OCI-LY1 (cell line): ENCODE results near the gene SH2B3.

ENCODE experiments used
- CTCF ChIP-seq: fragments of 200-600 bp; sonication (generic), shearing (Covaris generic); IDR thresholded peaks from 2 replicates; pipeline ENCODE4 v1.5.1; 2017; ENCODE audit warnings: mild to moderate bottlenecking, antibody characterized with exemption, low read length, moderate library complexity, mixed read lengths
- EZH2 ChIP-seq: fragments of 200-600 bp; sonication (generic), shearing (Covaris generic); IDR thresholded peaks from 2 replicates; pipeline ENCODE4 v1.8.0; 2017; ENCODE audit warnings: borderline replicate concordance, mixed run types, mild to moderate bottlenecking, antibody characterized with exemption, low read length, moderate library complexity, mixed read lengths

- TF ChIP-seq CTCF (no peak), EZH2 (no peak)
Observed at GRCh38 chr12:111437816-111438454, 32.2 kb downstream of the SH2B3 start.
